HK-2 (cell line): ENCODE measurements around the gene CCDC14.
"Not testable (repeated sequence)": the region's sequence is repeated elsewhere in the genome, so short reads cannot be mapped to it uniquely, and the experiment has no call there.

ENCODE experiments used
- DNase-seq: peaks from one replicate; pipeline ENCODE4 v3.0.0-alpha.2; 2018; ENCODE audit not compliant: unreplicated experiment

CCDC14 gene

GRCh38 chr3:123964793-123965192 is 3.8 kb upstream of the CCDC14 start:
- not testable (repeated sequence) for DNase-seq

- no peak for DNase-seq
Measured at GRCh38 chr3:123961508-123961856, 453 bp upstream of the CCDC14 start.

- no peak for DNase-seq
Measured at GRCh38 chr3:123953735-123954134, 7.3 kb downstream of the CCDC14 start.

GRCh38 chr3:123952844-123953520 is 8.0 kb downstream of the CCDC14 start:
- no peak for DNase-seq

- DNase-seq: no peak
Measured at GRCh38 chr3:123951522-123952447, 9.2 kb downstream of the CCDC14 start.

GRCh38 chr3:123949641-123950040 is 11.4 kb downstream of the CCDC14 start:
- no peak for DNase-seq

- DNase-seq: no peak
Measured at GRCh38 chr3:123948449-123948848, 12.6 kb downstream of the CCDC14 start.

- no peak for DNase-seq
Measured at GRCh38 chr3:123947482-123947881, 13.5 kb downstream of the CCDC14 start.

- DNase-seq: no peak
Measured at GRCh38 chr3:123941542-123941941, 19.5 kb downstream of the CCDC14 start.

GRCh38 chr3:123941121-123941520 is 19.9 kb downstream of the CCDC14 start:
- no peak for DNase-seq

- DNase-seq: no peak
Measured at GRCh38 chr3:123939706-123940105, 21.3 kb downstream of the CCDC14 start.

- DNase-seq: no peak
Measured at GRCh38 chr3:123936400-123936799, 24.6 kb downstream of the CCDC14 start.

- no peak for DNase-seq
Measured at GRCh38 chr3:123935830-123936229, 25.2 kb downstream of the CCDC14 start.

GRCh38 chr3:123934250-123934649 is 26.8 kb downstream of the CCDC14 start:
- no peak for DNase-seq

GRCh38 chr3:123930445-123930844 is 30.6 kb downstream of the CCDC14 start:
- DNase-seq: no peak

- no peak for DNase-seq
Measured at GRCh38 chr3:123929325-123929724, 31.7 kb downstream of the CCDC14 start.

- DNase-seq: no peak
Measured at GRCh38 chr3:123926396-123926795, 34.6 kb downstream of the CCDC14 start.

GRCh38 chr3:123920868-123921267 is 40.2 kb downstream of the CCDC14 start:
- no peak for DNase-seq

- no peak for DNase-seq
Measured at GRCh38 chr3:123920383-123920782, 40.6 kb downstream of the CCDC14 start.

GRCh38 chr3:123919353-123919752 is 41.7 kb downstream of the CCDC14 start:
- DNase-seq: no peak

GRCh38 chr3:123914829-123915228 is 46.2 kb downstream of the CCDC14 start:
- DNase-seq: no peak

- DNase-seq: no peak
Measured at GRCh38 chr3:123909785-123910184, 51.2 kb downstream of the CCDC14 start.

- no peak for DNase-seq
Measured at GRCh38 chr3:123907720-123908119, 53.3 kb downstream of the CCDC14 start.
